HepG2 (cell line): ENCODE measurements around the gene ACSM5. TPM values are rescaled to one million over a fixed set of nuclear protein-coding genes. Genes with fewer than 3 reads are reported as not detected.
A peak's percentile ranks its signal among the peaks of the same experiment; 100 is the strongest.

Experiments used
- HNRNPK ChIP-seq: fragments of 200-400 bp; formaldehyde crosslinking; IDR thresholded peaks from 2 replicates; pipeline ENCODE4 v1.6.1; 2018; ENCODE audit warnings: low read length, low read depth, moderate library complexity, mild to moderate bottlenecking; ENCODE audit not compliant: poor library complexity, severe bottlenecking
- KDM5A ChIP-seq: fragments of 200-600 bp; sonication (generic); IDR thresholded peaks from 2 replicates; pipeline ENCODE4 v1.7.0; 2018; ENCODE audit warnings: antibody characterized with exemption, mild to moderate bottlenecking, low read length, borderline replicate concordance
- PHB2 ChIP-seq: fragments of 450-650 bp; IDR thresholded peaks from 2 replicates; pipeline ENCODE4 v1.6.1; 2018; ENCODE audit not compliant: partially characterized antibody
- ZBTB2 ChIP-seq: sonication (generic); formaldehyde crosslinking; IDR thresholded peaks from 2 replicates; pipeline ENCODE4 v1.8.0; 2022; ENCODE audit warnings: low read depth, missing genetic modification reagents
- ZHX2 ChIP-seq, 2 experiments: sonication (generic) in 1 of 2; formaldehyde crosslinking in 1 of 2; IDR thresholded peaks; 2 replicates each; pipeline versions ENCODE4 v1.6.1 to v1.9.0; 2014 to 2022; ENCODE audit warnings: antibody characterized with exemption in 1 of 2, borderline replicate concordance in 1 of 2, inconsistent platforms in 1 of 2, low read depth in 1 of 2, missing genetic modification reagents in 1 of 2
- ZNF335 ChIP-seq: sonication (generic); formaldehyde crosslinking; IDR thresholded peaks from 2 replicates; pipeline ENCODE4 v1.4.0; 2020; ENCODE audit warnings: missing genetic modification reagents
- ZNF670 ChIP-seq: sonication (generic); formaldehyde crosslinking; IDR thresholded peaks from 2 replicates; pipeline ENCODE4 v1.8.0; 2022; ENCODE audit warnings: mild to moderate bottlenecking, missing genetic modification reagents, borderline replicate concordance
- polyA plus RNA-seq, 8 experiments: library from polyadenylated mRNA; depleted of rRNA in 3 of 8; stranded (reverse) in 7 of 8; unstranded in 1 of 8; fragments of >200 nt; fragmentation: Illumina TruSeq in 4 of 8; extraction: Trizol in 4 of 8; gene quantifications; 2 replicates each; pipeline versions ENCODE4 v1.2.1 to v1.2.3, GENCODE V29; 2011 to 2016; ENCODE audit warnings: low read depth in 4 of 8, missing spikeins in 1 of 8, mixed read lengths in 1 of 8; ENCODE audit not compliant: insufficient read depth in 1 of 8
- total RNA-seq, 5 experiments: library from RNA; depleted of rRNA; stranded (reverse); fragments of >200 nt; fragmentation: Illumina TruSeq; extraction: Trizol; gene quantifications; 2 replicates each; pipeline ENCODE4 v1.2.3, GENCODE V29; 2016; ENCODE audit warnings: low read depth in 1 of 5

Gene ACSM5
- total and polyA plus RNA-seq, 2 of the 13 experiments (the other 11 are each of a cell fraction or from before 2014, with no cell fraction given), result 9.1 to 15.0 TPM

- TF ChIP-seq HNRNPK, result no peak
- TF ChIP-seq ZNF335 (CRISPR knock-in tag), result 0 out of 2 replicates have a peak, but pooled peaks have one; percentile 59
- TF ChIP-seq PHB2, result no peak
- 0 out of 2 replicates have a peak, but pooled peaks have one; percentile 41 for TF ChIP-seq ZNF670
- no peak for TF ChIP-seq ZBTB2 (CRISPR knock-in tag)
- no peak for TF ChIP-seq ZHX2 (IDR thresholded peaks at IDR 0.05; ENCODE audit: low read depth)
- TF ChIP-seq ZHX2 (CRISPR knock-in tag; IDR thresholded peaks at IDR 0.05; ENCODE audit: borderline replicate concordance), result 0 out of 2 replicates have a peak, but pooled peaks have one; percentile 27
- no peak for TF ChIP-seq KDM5A
- TF ChIP-seq, all 625 proteins: peak for 247
Observed at GRCh38 chr16:20424129-20424866, 15.0 kb downstream of the ACSM5 start (continued).
